ENCODE data around the gene ARHGAP15. TPM values are rescaled to one million over a fixed set of nuclear protein-coding genes. Genes with fewer than 3 reads are reported as not detected.

Gene ARHGAP15
- total RNA-seq, 1 experiment from 2014 or later: not detected

GRCh38 chr2:143764706-143765105, 635.5 kb downstream of the ARHGAP15 start:
- H3F3A ChIP-seq (ENCODE audit: insufficient read depth, low read depth): no peaks in the 10 kb centered on the region
- no peaks in the 10 kb centered on the region for H3K36me3 ChIP-seq (ENCODE audit: low read depth)
- no peak for TF ChIP-seq CTCF (conservative IDR thresholded peaks at IDR 0.05)
- ChIA-PET POLR2A (ENCODE audit: unreplicated experiment) (no interaction called here), CTCF (no interaction called here)
- no peaks in the 10 kb centered on the region for H3K4me1 ChIP-seq (replicated peaks; ENCODE audit: insufficient read depth)
- H3K79me2 ChIP-seq (ENCODE audit: low read depth): no peaks in the 10 kb centered on the region
- intact Hi-C loops (cut with micrococcal nuclease; ENCODE audit: unreplicated experiment): no loop called here
- no peaks in the 10 kb centered on the region for H3K9me3 ChIP-seq (ENCODE audit: insufficient read depth, low read depth)
- no peak for DNase-seq
- H3K9me2 ChIP-seq (ENCODE audit: insufficient read depth): no peaks in the 10 kb centered on the region; the same call in 1 of the 2 replicates
- no peak overlapping the region for H3K4me3 ChIP-seq
- 0 out of 2 replicates have a peak, but pooled peaks cover 3% of the 10 kb centered on the region for H4K20me1 ChIP-seq (ENCODE audit: insufficient read depth)
- BruUV-seq (replicated peaks): no TSS peak
- H3K4me2 ChIP-seq: no peak overlapping the region
- H2AFZ ChIP-seq: no peak overlapping the region
- no peak overlapping the region for H3K27ac ChIP-seq
- no peaks in the 10 kb centered on the region for H3K27me3 ChIP-seq (ENCODE audit: insufficient read depth, low read depth)

- Histone ChIP-seq H4K20me1 (ENCODE audit: insufficient read depth) (no peaks in the 10 kb centered on the region), H3K9me3 (ENCODE audit: insufficient read depth, low read depth) (no peaks in the 10 kb centered on the region), H2AFZ (no peak overlapping the region), H3K27me3 (ENCODE audit: insufficient read depth, low read depth) (no peaks in the 10 kb centered on the region), H3K36me3 (ENCODE audit: low read depth) (no peaks in the 10 kb centered on the region), H3K79me2 (ENCODE audit: low read depth) (no peaks in the 10 kb centered on the region), H3F3A (ENCODE audit: insufficient read depth, low read depth) (no peaks in the 10 kb centered on the region), H3K27ac (no peak overlapping the region), H3K4me2 (no peak overlapping the region), H3K9me2 (ENCODE audit: insufficient read depth) (no peaks in the 10 kb centered on the region), H3K4me3 (no peak overlapping the region), H3K4me1 (replicated peaks; ENCODE audit: insufficient read depth) (no peaks in the 10 kb centered on the region)
- TF ChIP-seq CTCF (conservative IDR thresholded peaks at IDR 0.05) (no peak), EZH2 (IDR thresholded peaks at IDR 0.05; ENCODE audit: low read depth) (no peak)
- ChIA-PET CTCF (no interaction called here), POLR2A (ENCODE audit: unreplicated experiment) (no interaction called here)
- no peak for DNase-seq
- intact Hi-C loops (cut with micrococcal nuclease; ENCODE audit: unreplicated experiment): no loop called here
- BruUV-seq (replicated peaks): no TSS peak
These were observed 639.8 kb downstream of the ARHGAP15 start for GRCh38 chr2:143768991-143769390.

DNA sequence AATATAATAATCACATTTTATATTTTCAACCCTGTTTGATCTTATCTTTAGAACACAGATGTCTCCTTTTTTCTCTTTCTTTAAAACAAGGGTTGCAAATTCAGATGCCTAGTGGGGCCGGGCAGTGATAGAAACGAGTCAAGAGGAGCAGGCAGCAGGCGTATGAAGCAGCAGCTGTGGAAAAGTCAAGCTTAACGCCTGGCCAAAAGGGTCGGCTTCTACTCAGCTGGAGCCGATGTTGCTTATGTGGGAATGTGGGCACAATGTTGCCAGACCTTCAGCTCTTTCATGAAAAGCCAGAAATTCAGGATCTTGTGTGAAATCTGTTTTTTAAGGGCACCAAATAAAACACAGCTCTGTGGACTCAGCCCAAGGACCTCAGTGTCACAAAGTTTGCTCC, 642.7 kb downstream of the ARHGAP15 start:
- intact Hi-C loops (cut with micrococcal nuclease; ENCODE audit: unreplicated experiment): no loop called here
- no peak overlapping the region for H3K4me3 ChIP-seq
- CTCF ChIA-PET: no interaction called here
- no peaks in the 10 kb centered on the region for H3F3A ChIP-seq (ENCODE audit: insufficient read depth, low read depth)
- POLR2A ChIA-PET (ENCODE audit: unreplicated experiment): interaction anchor here (0.6 kb wide), 1 partner anchor 494 kb away, joined by 4 read pairs; no protein-coding TSS in a partner anchor
- no peak overlapping the region for H3K27ac ChIP-seq
- no peaks in the 10 kb centered on the region for H3K79me2 ChIP-seq (ENCODE audit: low read depth)
- no peak for TF ChIP-seq EZH2 (IDR thresholded peaks at IDR 0.05; ENCODE audit: low read depth)
- TF ChIP-seq CTCF (conservative IDR thresholded peaks at IDR 0.05): no peak
- no peaks in the 10 kb centered on the region for H3K27me3 ChIP-seq (ENCODE audit: insufficient read depth, low read depth)
- H3K9me3 ChIP-seq (ENCODE audit: insufficient read depth, low read depth): no peaks in the 10 kb centered on the region
- no peaks in the 10 kb centered on the region for H3K4me1 ChIP-seq (replicated peaks; ENCODE audit: insufficient read depth)
- H2AFZ ChIP-seq: no peak overlapping the region
- no peaks in the 10 kb centered on the region for H3K36me3 ChIP-seq (ENCODE audit: low read depth)
- BruUV-seq (replicated peaks): no TSS peak
- no peak for DNase-seq
- H3K4me2 ChIP-seq: no peak overlapping the region
- no peaks in the 10 kb centered on the region; the same call in 1 of the 2 replicates for H3K9me2 ChIP-seq (ENCODE audit: insufficient read depth)
- H4K20me1 ChIP-seq (ENCODE audit: insufficient read depth): no peaks in the 10 kb centered on the region; the same call in 1 of the 2 replicates
